Fibroblast of skin of scalp (primary cell): ENCODE results near the gene CST4. TPM values are rescaled to one million over a fixed set of nuclear protein-coding genes. Genes with fewer than 3 reads are reported as not detected.
"Not testable (repeated sequence)": the region's sequence is repeated elsewhere in the genome, so short reads cannot be mapped to it uniquely, and the experiment has no call there.

Experiments used
- DNase-seq: peaks from one replicate; pipeline ENCODE4 v3.0.0-alpha.2; 2013
- polyA plus RNA-seq, 2 experiments: library from polyadenylated mRNA; unstranded; fragments of 120-200 nt; gene quantifications; one replicate each; pipeline ENCODE4 v1.2.1, GENCODE V29; 2013; ENCODE audit not compliant: insufficient read length in 2 of 2

Gene CST4, protein sequence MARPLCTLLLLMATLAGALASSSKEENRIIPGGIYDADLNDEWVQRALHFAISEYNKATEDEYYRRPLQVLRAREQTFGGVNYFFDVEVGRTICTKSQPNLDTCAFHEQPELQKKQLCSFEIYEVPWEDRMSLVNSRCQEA
- polyA plus RNA-seq (2013, experiment 1 of 2; ENCODE audit: insufficient read length), result not detected
- not detected for polyA plus RNA-seq (2013, experiment 2 of 2; ENCODE audit: insufficient read length)

DNA sequence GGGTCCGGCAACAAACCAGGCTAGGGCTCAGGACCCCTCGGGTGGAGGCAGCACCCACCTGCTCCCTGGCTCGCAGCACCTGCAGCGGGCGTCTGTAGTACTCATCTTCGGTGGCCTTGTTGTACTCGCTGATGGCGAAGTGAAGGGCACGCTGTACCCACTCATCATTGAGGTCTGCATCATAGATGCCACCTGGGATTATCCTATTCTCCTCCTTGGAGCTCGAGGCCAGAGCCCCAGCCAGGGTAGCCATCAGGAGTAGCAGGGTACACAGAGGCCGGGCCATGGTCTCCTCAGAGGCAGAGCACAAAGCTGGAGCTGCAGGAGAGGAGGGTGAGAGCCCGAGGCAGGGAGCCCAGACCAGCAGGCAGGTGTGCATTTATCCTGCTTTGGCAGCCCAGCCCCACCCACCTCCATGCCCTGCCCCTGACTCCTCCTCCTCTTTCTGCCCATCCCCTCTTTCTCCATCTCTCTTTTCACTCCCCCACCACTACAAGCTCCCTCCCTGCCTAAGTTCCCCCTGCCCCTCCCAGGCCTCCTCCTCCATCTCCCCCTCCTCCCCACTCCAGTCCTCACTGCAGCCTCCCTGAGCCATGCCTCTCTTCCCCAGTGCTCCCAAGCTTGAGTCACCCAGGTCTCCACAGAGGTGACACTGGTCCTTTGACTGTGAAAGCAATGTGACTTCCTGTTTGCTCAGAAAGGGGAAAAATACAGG is at the start of gene CST4:
TSS of gene CST4 (minus strand) at position 355 of the 715 bp plus-strand sequence. CDS start at position 286, 69 bp downstream.
- not testable (repeated sequence) for DNase-seq

GRCh38 chr20:23735391-23735790 is 46.6 kb upstream of the CST4 start:
- DNase-seq, result not testable (repeated sequence)

GRCh38 chr20:23734949-23735348 is 46.1 kb upstream of the CST4 start:
- not testable (repeated sequence) for DNase-seq

GRCh38 chr20:23734440-23734839 is 45.6 kb upstream of the CST4 start:
- DNase-seq, result not testable (repeated sequence)

DNA sequence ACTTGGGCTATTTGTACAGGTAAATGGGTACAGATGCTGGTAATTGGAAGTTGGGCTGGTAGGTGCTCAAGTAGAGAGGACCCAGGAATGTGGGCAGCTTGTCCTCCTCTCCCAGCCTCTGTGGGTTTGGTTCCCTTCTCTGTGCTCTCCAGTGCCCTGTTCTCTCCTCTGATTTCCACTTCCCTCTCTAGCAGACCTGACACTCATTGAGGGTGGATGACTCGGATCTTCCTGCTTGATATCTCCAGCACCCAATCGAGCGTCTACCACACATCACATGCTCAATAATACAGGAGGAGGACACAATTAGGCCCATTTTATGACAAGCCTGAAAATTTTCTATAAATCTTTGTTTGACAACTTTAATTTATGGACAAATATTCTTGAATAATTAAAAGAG is 38.2 kb upstream of the CST4 start:
- DNase-seq, result no peak

DNA sequence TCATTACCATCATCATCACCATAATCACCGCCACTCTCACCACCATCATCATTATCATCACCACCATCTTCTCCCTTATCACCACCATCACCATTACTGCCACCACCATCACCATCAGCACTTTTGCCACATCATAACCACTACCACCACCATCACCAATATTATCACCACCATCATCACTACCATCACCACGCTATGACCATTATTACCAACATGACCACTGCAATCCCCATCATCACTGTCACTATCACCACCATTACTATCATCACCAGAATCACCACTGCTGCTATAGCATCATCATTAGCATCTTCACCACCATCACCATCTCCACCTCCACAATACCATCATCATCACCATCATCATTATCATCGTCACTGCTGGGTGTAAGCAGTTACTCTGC is 36.3 kb upstream of the CST4 start:
- no peak for DNase-seq

- DNase-seq, result peak; percentile 21
Measured at GRCh38 chr20:23723659-23724307, 34.9 kb upstream of the CST4 start.

GRCh38 chr20:23722851-23723250 is 34.0 kb upstream of the CST4 start:
- not testable (repeated sequence) for DNase-seq

DNA sequence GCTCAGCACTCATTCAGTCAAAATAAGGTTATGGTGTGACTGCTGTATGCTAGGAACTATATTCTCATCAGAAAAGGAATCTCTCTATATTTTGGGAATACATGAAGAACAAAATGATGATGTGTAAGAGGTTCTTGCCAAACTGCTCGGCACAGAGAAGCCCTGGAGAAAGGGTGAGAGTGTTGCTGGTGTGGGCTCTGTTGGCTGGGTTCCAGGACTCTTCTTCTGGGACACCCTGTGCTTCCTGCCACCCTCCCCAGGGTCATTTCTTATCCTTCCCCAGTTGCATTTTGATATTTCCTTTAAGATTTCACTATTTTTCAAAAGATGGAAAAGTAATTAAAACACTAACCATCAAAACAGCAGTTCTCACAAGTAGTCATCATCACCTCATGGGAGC is 33.1 kb upstream of the CST4 start:
- DNase-seq, result no peak

DNA sequence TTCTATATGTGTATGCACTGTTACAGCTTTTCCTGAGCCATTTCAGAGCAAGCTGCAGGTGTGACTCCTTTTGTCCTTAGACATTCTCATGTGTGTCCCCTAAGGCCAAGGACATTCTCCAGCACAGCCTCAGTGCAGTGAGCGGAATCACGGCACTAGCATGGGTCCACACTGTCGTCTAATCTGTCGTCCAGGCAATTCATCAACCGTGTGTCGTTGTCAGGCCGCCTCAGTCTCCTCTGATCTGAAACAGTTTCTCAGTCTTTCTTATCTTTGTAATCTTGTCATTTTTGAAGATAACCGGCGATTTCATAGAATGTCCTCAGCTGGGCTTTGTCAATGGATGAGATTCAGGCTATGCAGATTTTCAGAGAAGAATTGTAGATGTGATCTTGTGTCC is 30.5 kb upstream of the CST4 start:
- DNase-seq, result not testable (repeated sequence)

DNA sequence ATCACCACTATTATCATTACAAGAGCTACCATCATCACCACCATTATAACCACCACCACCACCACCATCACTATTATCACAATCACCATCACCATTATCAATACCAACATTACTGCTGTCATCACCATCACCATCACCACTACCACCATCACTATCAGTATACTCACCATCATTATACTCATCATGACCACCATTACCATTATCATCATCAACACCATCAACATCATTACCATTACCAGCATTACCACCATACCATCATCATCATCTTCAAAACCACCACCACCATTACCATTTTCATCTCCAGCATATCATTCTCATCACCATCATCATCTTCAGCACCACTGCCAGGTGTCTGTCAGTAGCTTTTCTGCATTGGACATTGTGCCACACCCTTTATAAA is 22.9 kb upstream of the CST4 start:
- not testable (repeated sequence) for DNase-seq

- DNase-seq, result no peak
Measured at GRCh38 chr20:23710771-23711170, 21.9 kb upstream of the CST4 start.

GRCh38 chr20:23705895-23706294 is 17.1 kb upstream of the CST4 start:
- no peak for DNase-seq

DNA sequence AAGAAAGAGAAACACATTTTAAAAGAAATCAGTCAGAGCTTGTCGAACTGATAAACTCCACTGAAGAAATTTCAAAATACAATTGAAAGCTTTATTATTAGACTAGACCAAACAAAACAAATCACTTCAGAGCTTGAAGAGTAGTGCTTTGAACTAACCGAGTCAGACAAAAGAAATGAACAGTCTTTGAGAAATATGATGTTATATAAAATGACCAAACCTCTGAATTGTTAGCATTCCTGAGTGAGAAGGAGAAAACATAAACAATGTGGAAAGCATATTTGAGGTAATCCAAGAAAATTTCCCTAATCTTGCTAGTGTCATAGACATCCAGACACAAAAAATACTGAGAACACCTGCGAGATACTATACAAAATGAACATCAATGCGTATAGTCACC is 13.2 kb upstream of the CST4 start:
- no peak for DNase-seq

DNA sequence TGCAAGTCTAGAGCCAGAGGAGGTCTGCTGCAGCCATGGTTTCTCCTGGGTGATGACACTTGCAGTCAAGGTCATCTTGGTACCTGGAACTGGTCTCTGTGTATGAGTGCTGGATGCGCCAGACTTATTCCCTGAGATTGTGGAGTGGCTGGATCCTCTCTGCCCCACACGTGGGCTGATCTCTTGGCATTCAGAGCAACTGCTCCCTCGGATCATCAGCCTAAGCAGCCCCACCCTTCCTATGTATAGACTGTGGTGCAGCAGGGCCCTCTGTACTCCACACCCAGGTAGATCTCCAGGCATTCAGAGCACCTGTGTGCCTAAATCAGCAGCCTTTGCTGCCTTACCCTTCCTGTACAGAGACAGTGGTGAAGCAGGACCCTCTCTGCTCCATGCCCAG is 12.1 kb upstream of the CST4 start:
- no peak for DNase-seq

- DNase-seq, result no peak
Measured at GRCh38 chr20:23697947-23698346, 9.1 kb upstream of the CST4 start.

DNA sequence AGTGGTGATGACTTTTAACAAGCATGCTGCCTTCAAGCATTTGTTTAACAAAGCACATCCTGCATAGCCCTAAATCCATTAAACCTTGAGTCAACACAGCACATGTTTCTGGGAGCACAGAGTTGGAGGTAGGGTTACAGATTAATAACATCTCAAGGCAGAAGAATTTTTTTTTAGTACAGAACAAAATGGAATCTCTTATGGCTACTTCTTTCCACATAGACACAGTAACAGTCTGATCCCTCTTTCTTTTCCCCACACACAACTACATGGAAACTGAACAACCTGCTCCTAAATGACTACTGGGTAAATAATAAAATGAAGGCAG is 6.2 kb upstream of the CST4 start:
- not testable (repeated sequence) for DNase-seq

- not testable (repeated sequence) for DNase-seq
Measured at GRCh38 chr20:23694178-23695067, 5.6 kb upstream of the CST4 start.

GRCh38 chr20:23692725-23693619 is 4.1 kb upstream of the CST4 start:
- peak; percentile 62 for DNase-seq

DNA sequence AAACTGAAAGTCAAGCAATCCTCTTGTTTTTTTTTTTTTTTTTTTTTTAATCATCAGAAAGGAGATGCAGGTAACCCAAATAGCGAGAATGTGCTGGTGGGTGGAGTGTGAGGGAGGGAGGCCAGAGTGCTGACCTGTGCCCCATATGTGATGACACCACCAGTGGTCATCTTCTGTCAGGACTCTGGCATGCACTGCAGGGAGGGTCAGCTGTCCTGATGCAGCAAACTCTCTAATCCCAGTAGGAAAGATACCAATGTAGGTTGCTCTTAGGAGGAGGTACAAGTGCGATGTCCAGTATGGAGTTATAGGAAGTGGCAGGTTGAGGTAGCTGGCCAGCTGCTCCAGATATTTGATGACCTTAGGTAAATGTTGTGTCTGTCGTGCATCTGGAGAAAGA is 2.8 kb upstream of the CST4 start:
- no peak for DNase-seq

DNA sequence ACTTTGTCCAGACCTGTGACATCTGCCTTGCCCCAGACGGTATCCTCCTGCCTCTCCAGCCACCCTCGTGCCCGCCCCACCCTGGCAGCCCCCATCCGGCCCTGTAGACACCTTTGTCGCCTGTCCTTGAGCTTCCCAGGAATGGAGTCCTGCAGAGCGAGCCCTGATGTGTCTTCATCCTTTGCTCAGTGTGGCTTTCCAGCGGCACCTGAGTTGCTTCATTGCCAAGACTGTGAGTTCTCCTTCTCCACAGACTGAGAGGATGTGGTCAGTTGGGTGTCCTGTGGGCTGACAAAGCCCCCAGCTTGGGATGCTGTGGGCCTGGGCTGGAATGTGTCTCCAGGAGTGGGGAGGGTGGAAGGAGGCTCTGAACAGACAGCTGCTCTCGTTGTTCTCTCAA is 1.7 kb upstream of the CST4 start:
- DNase-seq, result no peak

GRCh38 chr20:23689399-23689690 is 507 bp upstream of the CST4 start:
- DNase-seq, result no peak
